Measurements from ENCODE around the gene XBP1.

The XBP1 gene

GRCh38 chr22:28815111-28815510 is 14.7 kb upstream of the XBP1 start:
- H3K9me3 ChIP-seq (ENCODE audit: insufficient read depth, low read length) = no peaks in the 10 kb centered on the region
- no peaks in the 10 kb centered on the region for H4K20me1 ChIP-seq (ENCODE audit: low read depth, low read length)
- H3K9me2 ChIP-seq (replicated peaks; ENCODE audit: insufficient read depth, low read length) = no peaks in the 10 kb centered on the region
- no peaks in the 10 kb centered on the region for H3K79me2 ChIP-seq (ENCODE audit: insufficient read depth, low read length)
- H3F3A ChIP-seq (ENCODE audit: insufficient read depth) = no peaks in the 10 kb centered on the region
- TF ChIP-seq CTCF (IDR thresholded peaks at IDR 0.05; ENCODE audit: insufficient read depth, low read length, poor library complexity, severe bottlenecking) (no peak), EZH2phosphoT487 (conservative IDR thresholded peaks at IDR 0.05; ENCODE audit: low read length) (no peak)
- H3K36me3 ChIP-seq (ENCODE audit: low read length) = no peaks in the 10 kb centered on the region
- no peak overlapping the region for H3K4me3 ChIP-seq (ENCODE audit: insufficient read depth, low read length, poor library complexity, severe bottlenecking)
- H3K27ac ChIP-seq (ENCODE audit: low read depth, low read length) = no peak overlapping the region
- H3K9ac ChIP-seq (ENCODE audit: low read length) = no peak overlapping the region
- no peak overlapping the region for H2AFZ ChIP-seq (ENCODE audit: low read depth, low read length, severe bottlenecking)
- H3K4me2 ChIP-seq (ENCODE audit: low read depth, low read length, poor library complexity, severe bottlenecking) = no peak overlapping the region
- H3K27me3 ChIP-seq (ENCODE audit: low read length) = no peaks in the 10 kb centered on the region

GRCh38 chr22:28813772-28814518 is 13.6 kb upstream of the XBP1 start:
- H3K9me3 ChIP-seq (ENCODE audit: insufficient read depth, low read length) = no peaks in the 10 kb centered on the region
- no peaks in the 10 kb centered on the region for H3K79me2 ChIP-seq (ENCODE audit: insufficient read depth, low read length)
- H3K9me2 ChIP-seq (replicated peaks; ENCODE audit: insufficient read depth, low read length) = no peaks in the 10 kb centered on the region
- no peak overlapping the region for H3K4me3 ChIP-seq (ENCODE audit: insufficient read depth, low read length, poor library complexity, severe bottlenecking)
- no peak overlapping the region for H3K27ac ChIP-seq (ENCODE audit: low read depth, low read length)
- no peaks in the 10 kb centered on the region for H4K20me1 ChIP-seq (ENCODE audit: low read depth, low read length)
- H3F3A ChIP-seq (ENCODE audit: insufficient read depth) = no peaks in the 10 kb centered on the region
- H3K9ac ChIP-seq (ENCODE audit: low read length) = no peak overlapping the region
- no peaks in the 10 kb centered on the region for H3K27me3 ChIP-seq (ENCODE audit: low read length)
- no peak overlapping the region for H3K4me2 ChIP-seq (ENCODE audit: low read depth, low read length, poor library complexity, severe bottlenecking)
- TF ChIP-seq CTCF (IDR thresholded peaks at IDR 0.05; ENCODE audit: insufficient read depth, low read length, poor library complexity, severe bottlenecking) (no peak), EZH2phosphoT487 (conservative IDR thresholded peaks at IDR 0.05; ENCODE audit: low read length) (no peak)
- no peak overlapping the region for H2AFZ ChIP-seq (ENCODE audit: low read depth, low read length, severe bottlenecking)
- no peaks in the 10 kb centered on the region for H3K36me3 ChIP-seq (ENCODE audit: low read length)

GRCh38 chr22:28812516-28812915 is 12.1 kb upstream of the XBP1 start:
- no peak overlapping the region for H3K4me2 ChIP-seq (ENCODE audit: low read depth, low read length, poor library complexity, severe bottlenecking)
- no peaks in the 10 kb centered on the region for H3K79me2 ChIP-seq (ENCODE audit: insufficient read depth, low read length)
- no peak for TF ChIP-seq CTCF (IDR thresholded peaks at IDR 0.05; ENCODE audit: insufficient read depth, low read length, poor library complexity, severe bottlenecking)
- H2AFZ ChIP-seq (ENCODE audit: low read depth, low read length, severe bottlenecking) = no peak overlapping the region
- no peaks in the 10 kb centered on the region for H3K9me2 ChIP-seq (replicated peaks; ENCODE audit: insufficient read depth, low read length)
- H3K36me3 ChIP-seq (ENCODE audit: low read length) = no peaks in the 10 kb centered on the region
- no peak overlapping the region for H3K4me3 ChIP-seq (ENCODE audit: insufficient read depth, low read length, poor library complexity, severe bottlenecking)
- no peaks in the 10 kb centered on the region for H3F3A ChIP-seq (ENCODE audit: insufficient read depth)
- no peaks in the 10 kb centered on the region for H3K9me3 ChIP-seq (ENCODE audit: insufficient read depth, low read length)
- no peak overlapping the region for H3K27ac ChIP-seq (ENCODE audit: low read depth, low read length)
- H3K9ac ChIP-seq (ENCODE audit: low read length) = no peak overlapping the region
- H3K27me3 ChIP-seq (ENCODE audit: low read length) = no peaks in the 10 kb centered on the region
- no peaks in the 10 kb centered on the region for H4K20me1 ChIP-seq (ENCODE audit: low read depth, low read length)
